ENCODE results near the gene MBOAT2. TPM values are rescaled to one million over a fixed set of nuclear protein-coding genes. Genes with fewer than 3 reads are reported as not detected.

Gene MBOAT2
- total and polyA plus RNA-seq, 2 experiments from 2014 or later, result 15.9 to 22.7 TPM

DNA sequence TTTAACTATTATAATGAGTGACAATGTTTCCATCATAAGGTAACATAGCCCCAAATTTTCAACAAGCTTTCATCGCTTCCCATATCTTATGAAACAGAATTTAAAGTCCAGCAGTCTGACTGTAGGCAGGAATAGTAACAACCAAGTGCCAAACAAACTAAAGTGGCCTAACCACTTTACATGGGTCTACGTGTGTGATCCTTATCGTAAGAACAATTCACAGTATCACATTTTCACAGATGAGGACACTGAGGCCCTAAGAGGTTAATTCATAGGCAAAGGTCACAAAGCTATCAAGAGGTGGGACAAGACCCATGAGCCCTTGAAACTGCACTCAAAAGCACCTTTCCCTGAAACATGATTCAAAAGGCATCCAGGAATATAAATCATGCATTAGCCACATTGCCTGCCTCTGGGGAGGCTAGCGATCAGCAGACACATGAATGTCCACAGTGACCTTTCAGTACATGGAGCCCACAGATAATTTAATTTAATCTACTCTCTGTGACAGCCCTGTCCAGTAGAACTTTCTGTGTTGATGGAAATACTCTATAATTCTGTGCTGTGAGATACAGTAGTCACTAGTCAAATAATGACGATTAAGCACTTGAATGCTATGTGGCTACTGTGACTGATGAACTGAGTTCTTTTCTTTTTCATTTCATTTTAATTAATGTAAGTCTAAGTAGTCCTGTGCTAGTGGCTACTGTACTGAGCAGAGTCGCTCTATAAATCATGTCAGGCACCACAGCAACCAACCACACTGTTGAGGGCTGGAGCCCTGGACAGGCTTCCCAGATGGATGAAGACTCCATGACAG lies 196.4 kb downstream of the MBOAT2 start (continued):
- TF ChIP-seq ZNF462 (CRISPR knock-in tag; IDR thresholded peaks at IDR 0.05), result no peak

GRCh38 chr2:8805278-8806210 lies 197.9 kb downstream of the MBOAT2 start:
- DNase-seq (ENCODE audit: low spot score) (no peak), ATAC-seq (no peak)
- Mint-ChIP-seq H3K27ac (no peak overlapping the region), H3K36me3 (ENCODE audit: low read depth) (peaks cover 4% of the 10 kb centered on the region; the same call in 2 of the 3 replicates), H3K9me3 (no peaks in the 10 kb centered on the region), H3K4me1 (no peaks in the 10 kb centered on the region), H3K27me3 (ENCODE audit: insufficient read depth, low read depth, poor library complexity) (no peaks in the 10 kb centered on the region), H3K4me3 (no peak overlapping the region)
- Histone ChIP-seq H2AFZ (no peak overlapping the region), H3K27me3 (ENCODE audit: insufficient read depth) (no peaks in the 10 kb centered on the region), H3F3A (replicated peaks; ENCODE audit: low read depth) (no peaks in the 10 kb centered on the region), H3K4me2 (no peak overlapping the region), H3K4me3 (no peak overlapping the region), H4K20me1 (replicated peaks; ENCODE audit: insufficient read depth) (no peaks in the 10 kb centered on the region), H3K4me1 (ENCODE audit: insufficient read depth) (no peaks in the 10 kb centered on the region), H3K27ac (ENCODE audit: low read depth) (no peak overlapping the region), H3K9me2 (ENCODE audit: insufficient read depth) (no peaks in the 10 kb centered on the region), H3K36me3 (ENCODE audit: insufficient read depth) (peaks cover 4% of the 10 kb centered on the region), H3K79me2 (replicated peaks; ENCODE audit: insufficient read depth) (no peaks in the 10 kb centered on the region)
- no peak for TF ChIP-seq ZNF462 (CRISPR knock-in tag; IDR thresholded peaks at IDR 0.05)

Data from GM23338 (cell line).